Hepatocyte (in vitro differentiated cells): ENCODE data around the gene MOSMO. TPM values are rescaled to one million over a fixed set of nuclear protein-coding genes. Genes with fewer than 3 reads are reported as not detected.

Source experiments
- DNase-seq: peaks from one replicate; pipeline ENCODE4 v3.0.0-alpha.2; 2016; ENCODE audit warnings: low spot score
- H2AFZ ChIP-seq: fragments of 200-600 bp; sonication (generic); 2 replicates; pipeline ENCODE4 v1.6.0; 2016; ENCODE audit warnings: antibody characterized with exemption, mild to moderate bottlenecking
- H3K27ac ChIP-seq: fragments of 200-600 bp; sonication (generic); 2 replicates; pipeline ENCODE4 v1.5.1; 2016; ENCODE audit warnings: mild to moderate bottlenecking
- H3K27me3 ChIP-seq: fragments of 200-600 bp; sonication (generic); 2 replicates; pipeline ENCODE4 v1.6.1; 2016
- H3K36me3 ChIP-seq: fragments of 200-600 bp; sonication (generic); replicated peaks from 2 replicates; pipeline ENCODE4 v1.5.1; 2016; ENCODE audit warnings: low read depth; ENCODE audit not compliant: insufficient read depth
- H3K4me1 ChIP-seq: fragments of 200-600 bp; sonication (generic); 2 replicates; pipeline ENCODE4 v1.5.1; 2016; ENCODE audit warnings: mild to moderate bottlenecking, moderate library complexity; ENCODE audit not compliant: insufficient read depth
- H3K4me2 ChIP-seq: fragments of 200-600 bp; sonication (generic); 2 replicates; pipeline ENCODE4 v1.6.0; 2016
- H3K4me3 ChIP-seq: fragments of 200-600 bp; sonication (generic); 2 replicates; pipeline ENCODE4 v1.5.1; 2016; ENCODE audit warnings: mild to moderate bottlenecking
- H3K79me2 ChIP-seq: fragments of 200-600 bp; sonication (generic); 2 replicates; pipeline ENCODE4 v1.6.0; 2017; ENCODE audit warnings: mild to moderate bottlenecking
- H3K9me2 ChIP-seq: fragments of 200-600 bp; sonication (generic); replicated peaks from 2 replicates; pipeline ENCODE4 v1.6.0; 2017; ENCODE audit warnings: mild to moderate bottlenecking; ENCODE audit not compliant: insufficient read depth
- H3K9me3 ChIP-seq: fragments of 200-600 bp; sonication (generic); 2 replicates; pipeline ENCODE4 v1.5.1; 2016; ENCODE audit warnings: low read depth, mild to moderate bottlenecking
- H4K20me1 ChIP-seq: fragments of 200-600 bp; sonication (generic); 2 replicates; pipeline ENCODE4 v1.6.0; 2016; ENCODE audit warnings: mild to moderate bottlenecking; ENCODE audit not compliant: insufficient read depth, poor library complexity, severe bottlenecking
- EZH2 ChIP-seq: fragments of 200-600 bp; sonication (generic); IDR thresholded peaks from 2 replicates; pipeline ENCODE4 v1.6.1; 2016; ENCODE audit warnings: antibody characterized with exemption, mild to moderate bottlenecking, borderline replicate concordance
- EZH2phosphoT487 ChIP-seq: fragments of 200-600 bp; sonication (generic); IDR thresholded peaks from one replicate; pipeline ENCODE4 v1.6.1; 2018; ENCODE audit warnings: antibody characterized with exemption, mild to moderate bottlenecking, low read depth, moderate library complexity; ENCODE audit not compliant: unreplicated experiment, severe bottlenecking
- WGBS: methylation state at CpG from one replicate; pipeline ENCODE4 v1.1.6; 2016; ENCODE audit warnings: low lambda C conversion rate; ENCODE audit errors: missing lambda C conversion rate; 5-methylcytosine and 5-hydroxymethylcytosine counted together
- polyA plus RNA-seq: library from polyadenylated mRNA; unstranded; fragments of >200 nt; fragmentation: Nextera tagmentation; extraction: Ambion mirVana; gene quantifications from 2 replicates; pipeline ENCODE4 v1.2.1, GENCODE V29; 2016
- total RNA-seq: library from RNA; depleted of rRNA; stranded (reverse); fragments of >200 nt; gene quantifications from 2 replicates; pipeline ENCODE4 v1.2.3, GENCODE V29; 2014
- TF ChIP-seq, protein P1 (sequence below): fragments of 200-600 bp; sonication (generic); IDR thresholded peaks from 2 replicates; pipeline ENCODE4 v1.5.1; 2016; ENCODE audit warnings: antibody characterized with exemption, mild to moderate bottlenecking; ENCODE audit not compliant: poor library complexity

Gene MOSMO
- total and polyA plus RNA-seq, 2 experiments from 2014 or later: 6.5 to 16.1 TPM

DNA sequence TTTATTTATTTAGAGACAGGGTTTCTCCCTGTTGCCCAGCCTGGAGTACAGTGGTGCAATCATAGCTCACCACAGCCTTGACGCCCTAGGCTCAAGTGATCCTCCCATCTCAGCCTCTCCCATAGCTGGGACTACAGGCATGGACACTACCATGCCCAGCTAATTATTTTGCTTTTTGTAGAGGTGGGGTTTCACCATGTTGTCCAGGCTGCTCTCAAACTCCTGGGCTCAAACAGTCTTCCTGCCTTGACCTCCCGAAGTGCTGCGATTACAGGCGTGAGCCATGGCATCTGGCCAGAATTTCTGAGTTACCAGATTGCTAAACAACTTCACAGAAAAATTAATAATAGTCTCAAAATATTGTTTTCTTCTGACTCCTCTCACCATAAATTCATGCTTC is 21.7 kb downstream of the MOSMO start:
- 83% methylated on average over 4 of the region's 4 CpGs for WGBS
- Histone ChIP-seq H3K9me3 (no peaks in the 10 kb centered on the region), H3K4me1 (peaks cover 35% of the 10 kb centered on the region), H3K36me3 (no peaks in the 10 kb centered on the region), H3K4me3 (no peak overlapping the region), H3K79me2 (peaks cover 61% of the 10 kb centered on the region), H4K20me1 (no peaks in the 10 kb centered on the region), H3K27ac (peak overlapping the region; percentile 32), H3K4me2 (peak overlapping the region; percentile 47), H3K27me3 (no peaks in the 10 kb centered on the region), H2AFZ (no peak overlapping the region), H3K9me2 (no peaks in the 10 kb centered on the region)
- no peak for DNase-seq
- no peak for TF ChIP-seq EZH2phosphoT487
- no peak for TF ChIP-seq EZH2
- TF ChIP-seq, protein P1, sequence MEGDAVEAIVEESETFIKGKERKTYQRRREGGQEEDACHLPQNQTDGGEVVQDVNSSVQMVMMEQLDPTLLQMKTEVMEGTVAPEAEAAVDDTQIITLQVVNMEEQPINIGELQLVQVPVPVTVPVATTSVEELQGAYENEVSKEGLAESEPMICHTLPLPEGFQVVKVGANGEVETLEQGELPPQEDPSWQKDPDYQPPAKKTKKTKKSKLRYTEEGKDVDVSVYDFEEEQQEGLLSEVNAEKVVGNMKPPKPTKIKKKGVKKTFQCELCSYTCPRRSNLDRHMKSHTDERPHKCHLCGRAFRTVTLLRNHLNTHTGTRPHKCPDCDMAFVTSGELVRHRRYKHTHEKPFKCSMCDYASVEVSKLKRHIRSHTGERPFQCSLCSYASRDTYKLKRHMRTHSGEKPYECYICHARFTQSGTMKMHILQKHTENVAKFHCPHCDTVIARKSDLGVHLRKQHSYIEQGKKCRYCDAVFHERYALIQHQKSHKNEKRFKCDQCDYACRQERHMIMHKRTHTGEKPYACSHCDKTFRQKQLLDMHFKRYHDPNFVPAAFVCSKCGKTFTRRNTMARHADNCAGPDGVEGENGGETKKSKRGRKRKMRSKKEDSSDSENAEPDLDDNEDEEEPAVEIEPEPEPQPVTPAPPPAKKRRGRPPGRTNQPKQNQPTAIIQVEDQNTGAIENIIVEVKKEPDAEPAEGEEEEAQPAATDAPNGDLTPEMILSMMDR: no peak

DNA sequence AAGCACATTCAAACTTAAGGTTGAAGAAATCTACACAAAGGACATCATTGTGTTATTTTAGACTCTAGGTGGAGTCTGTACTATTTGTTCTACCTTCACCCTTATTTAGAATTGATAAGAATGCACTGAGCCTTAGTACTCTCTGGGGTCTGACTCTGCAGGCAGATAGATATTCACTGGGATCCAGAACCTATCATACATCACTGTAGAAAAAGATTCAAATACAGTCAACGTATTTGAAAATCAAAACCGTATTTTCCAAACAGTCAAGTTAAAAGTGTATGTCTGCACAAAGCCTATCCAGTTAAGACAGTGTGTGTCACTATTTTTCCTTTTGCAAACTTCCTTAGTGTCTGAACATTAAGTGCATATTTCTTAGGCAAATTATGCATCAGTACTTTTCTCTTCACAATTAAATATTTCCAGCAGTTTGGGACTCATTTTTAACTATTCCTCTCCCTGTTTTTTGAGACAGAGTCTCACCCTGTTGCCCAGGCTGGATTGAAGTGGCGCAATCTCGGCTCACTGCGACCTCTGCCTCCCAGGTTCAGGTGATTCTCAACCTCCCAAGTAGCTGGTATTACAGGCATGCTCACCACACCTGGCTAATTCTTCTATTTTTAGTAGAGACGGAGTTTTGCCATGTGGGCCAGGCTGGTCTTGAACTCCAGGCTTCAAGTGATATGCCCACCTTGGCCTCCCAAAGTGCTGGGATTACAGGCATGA is 22.3 kb downstream of the MOSMO start:
- H3K27ac ChIP-seq: peak overlapping the region; percentile 32
- TF ChIP-seq EZH2phosphoT487 (no peak), EZH2 (no peak)
- TF ChIP-seq, protein P1: no peak
- 82% methylated on average over 6 of the region's 6 CpGs for WGBS
- H3K4me3 ChIP-seq: no peak overlapping the region
- H2AFZ ChIP-seq: no peak overlapping the region
- DNase-seq: no peak
- peak overlapping the region; percentile 47 for H3K4me2 ChIP-seq
- no peaks in the 10 kb centered on the region for H3K9me3 ChIP-seq
- H3K4me1 ChIP-seq: peaks cover 35% of the 10 kb centered on the region
- no peaks in the 10 kb centered on the region for H4K20me1 ChIP-seq
- H3K27me3 ChIP-seq: no peaks in the 10 kb centered on the region
- H3K9me2 ChIP-seq: no peaks in the 10 kb centered on the region
- no peaks in the 10 kb centered on the region for H3K36me3 ChIP-seq
- H3K79me2 ChIP-seq: peaks cover 55% of the 10 kb centered on the region

DNA sequence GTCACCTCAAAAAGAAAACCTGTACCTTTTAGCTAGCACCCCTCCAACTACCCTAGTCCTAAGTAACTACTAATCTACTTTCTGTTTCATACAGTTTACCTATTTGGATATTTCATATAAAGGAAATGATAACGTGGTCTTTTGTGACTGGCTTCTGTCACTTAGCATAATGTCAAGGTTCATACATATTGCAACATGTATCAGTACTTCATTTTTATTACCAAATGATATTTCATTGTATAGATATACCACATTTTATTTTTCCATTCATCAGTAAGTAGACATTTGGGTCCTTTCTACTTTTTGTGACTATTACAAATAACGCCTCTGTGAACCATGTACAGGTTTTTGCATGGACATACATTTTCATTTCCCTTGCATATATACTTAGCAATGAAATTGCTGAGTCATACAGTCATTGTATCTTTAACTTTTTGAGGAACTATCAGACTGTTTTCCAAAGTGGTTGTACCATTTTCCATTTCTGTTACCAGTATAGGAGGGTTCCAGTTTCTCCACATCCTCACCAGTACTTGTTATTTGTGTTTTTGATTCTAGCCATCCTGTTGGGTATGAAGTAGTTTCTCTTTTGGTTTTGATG is 23.7 kb downstream of the MOSMO start:
- H2AFZ ChIP-seq: no peak overlapping the region
- H3K27ac ChIP-seq: no peak overlapping the region
- H3K79me2 ChIP-seq: peaks cover 58% of the 10 kb centered on the region
- H4K20me1 ChIP-seq: no peaks in the 10 kb centered on the region
- H3K4me1 ChIP-seq: peaks cover 35% of the 10 kb centered on the region
- no peak for DNase-seq
- no peaks in the 10 kb centered on the region for H3K36me3 ChIP-seq
- no peak overlapping the region for H3K4me2 ChIP-seq
- no peak overlapping the region for H3K4me3 ChIP-seq
- no peaks in the 10 kb centered on the region for H3K27me3 ChIP-seq
- no peaks in the 10 kb centered on the region for H3K9me2 ChIP-seq
- H3K9me3 ChIP-seq: no peaks in the 10 kb centered on the region
- 91% methylated on average over 2 of the region's 2 CpGs for WGBS
- TF ChIP-seq EZH2phosphoT487 (no peak), EZH2 (no peak)
- TF ChIP-seq, protein P1: no peak
